Measurements from ENCODE around the gene PHOX2A.
A peak's percentile ranks its signal among the peaks of the same experiment; 100 is the strongest.

The PHOX2A gene

GRCh38 chr11:72242141-72242540 lies 1.8 kb downstream of the PHOX2A start:
- no peak overlapping the region for H3K4me3 ChIP-seq (ENCODE audit: low read depth, low read length)
- no peak for DNase-seq (ENCODE audit: low read depth)

GRCh38 chr11:72241291-72241781 lies 2.6 kb downstream of the PHOX2A start:
- no peak for DNase-seq (ENCODE audit: low read depth)
- no peak overlapping the region for H3K4me3 ChIP-seq (ENCODE audit: low read depth, low read length)
- no peak for TF ChIP-seq CTCF (conservative IDR thresholded peaks at IDR 0.05; ENCODE audit: low read depth, low read length)

More at GRCh38 chr11:72242141-72242540, 1.8 kb downstream of the PHOX2A start:
- no peak for TF ChIP-seq CTCF (conservative IDR thresholded peaks at IDR 0.05; ENCODE audit: low read depth, low read length)

- TF ChIP-seq CTCF (conservative IDR thresholded peaks at IDR 0.05; ENCODE audit: low read depth, low read length) = no peak
- no peak overlapping the region for H3K4me3 ChIP-seq (ENCODE audit: low read depth, low read length)
- DNase-seq (ENCODE audit: low read depth) = peak; percentile 34
Measured at GRCh38 chr11:72240461-72241290, 3.3 kb downstream of the PHOX2A start.

- peak overlapping the region; percentile 28 for H3K4me3 ChIP-seq (ENCODE audit: low read depth, low read length)
- no peak for TF ChIP-seq CTCF (conservative IDR thresholded peaks at IDR 0.05; ENCODE audit: low read depth, low read length)
- peak; percentile 30 for DNase-seq (ENCODE audit: low read depth)
Measured at GRCh38 chr11:72239849-72240460, 4.0 kb downstream of the PHOX2A start.

- no peak for TF ChIP-seq CTCF (conservative IDR thresholded peaks at IDR 0.05; ENCODE audit: low read depth, low read length)
- DNase-seq (ENCODE audit: low read depth) = peak; percentile 47
- peak overlapping the region; percentile 28 for H3K4me3 ChIP-seq (ENCODE audit: low read depth, low read length)
Measured at GRCh38 chr11:72239313-72239848, 4.6 kb downstream of the PHOX2A start.

GRCh38 chr11:72238492-72239312 lies 5.3 kb downstream of the PHOX2A start:
- no peak for DNase-seq (ENCODE audit: low read depth)
- no peak overlapping the region for H3K4me3 ChIP-seq (ENCODE audit: low read depth, low read length)
- no peak for TF ChIP-seq CTCF (conservative IDR thresholded peaks at IDR 0.05; ENCODE audit: low read depth, low read length)
